Left ventricle myocardium inferior (tissue), 1 donor: ENCODE results near the gene ZDHHC14. TPM values are rescaled to one million over a fixed set of nuclear protein-coding genes. Genes with fewer than 3 reads are reported as not detected.
"Not testable (repeated sequence)": the region's sequence is repeated elsewhere in the genome, so short reads cannot be mapped to it uniquely, and the experiment has no call there.

Experiments
- DNase-seq: peaks from one replicate; pipeline ENCODE4 v3.0.0-alpha.2; 2020
- H3K27ac ChIP-seq: fragments of 200-600 bp; replicated peaks from 2 replicates; pipeline ENCODE4 v1.8.0; 2021
- H3K27me3 ChIP-seq: fragments of 200-600 bp; 2 replicates; pipeline ENCODE4 v1.8.0; 2021; ENCODE audit warnings: low read depth
- H3K36me3 ChIP-seq: fragments of 200-600 bp; 2 replicates; pipeline ENCODE4 v1.8.0; 2021
- H3K4me1 ChIP-seq: fragments of 200-600 bp; 2 replicates; pipeline ENCODE4 v1.8.0; 2021
- H3K4me3 ChIP-seq: fragments of 200-600 bp; 2 replicates; pipeline ENCODE4 v1.8.0; 2021; ENCODE audit warnings: mild to moderate bottlenecking, moderate library complexity
- H3K9me3 ChIP-seq: fragments of 200-600 bp; replicated peaks from 2 replicates; pipeline ENCODE4 v1.8.0; 2021
- intact Hi-C: fragments of 100-400 bp; cut with micrococcal nuclease; formaldehyde crosslinking; loops from one replicate; pipeline ENCODE4 v1.11.0; 2022
- long read RNA-seq: library from polyadenylated mRNA; unstranded; transcript quantifications from one replicate; pipeline ENCODE4 v2.0.0, GENCODE V29; 2021
- total RNA-seq: library from RNA; stranded (reverse); fragmentation: NEBNext Ultra II Directional; extraction: Animal tissue kit (Norgen Biotek cat#: 25700); gene quantifications from one replicate; pipeline ENCODE4 v1.2.1, GENCODE V29; 2021
- TF ChIP-seq, protein P1 (sequence below): fragments of 200-600 bp; IDR thresholded peaks from 2 replicates; pipeline ENCODE4 v1.8.0; 2021; ENCODE audit warnings: antibody characterized with exemption, mild to moderate bottlenecking, borderline replicate concordance
- donor health status: DM: no; HTN: yes; CAD: no; lungs with severe emphysema.

Gene ZDHHC14
- total RNA-seq, result 10.0 TPM
- long read RNA-seq, full-length matches to known transcripts, result 17 of 32 reads
- long read RNA-seq, partial matches to known transcripts, result 9 of 32 reads
- long read RNA-seq, other reads (novel, unspliced or antisense), result 6 of 32 reads

DNA sequence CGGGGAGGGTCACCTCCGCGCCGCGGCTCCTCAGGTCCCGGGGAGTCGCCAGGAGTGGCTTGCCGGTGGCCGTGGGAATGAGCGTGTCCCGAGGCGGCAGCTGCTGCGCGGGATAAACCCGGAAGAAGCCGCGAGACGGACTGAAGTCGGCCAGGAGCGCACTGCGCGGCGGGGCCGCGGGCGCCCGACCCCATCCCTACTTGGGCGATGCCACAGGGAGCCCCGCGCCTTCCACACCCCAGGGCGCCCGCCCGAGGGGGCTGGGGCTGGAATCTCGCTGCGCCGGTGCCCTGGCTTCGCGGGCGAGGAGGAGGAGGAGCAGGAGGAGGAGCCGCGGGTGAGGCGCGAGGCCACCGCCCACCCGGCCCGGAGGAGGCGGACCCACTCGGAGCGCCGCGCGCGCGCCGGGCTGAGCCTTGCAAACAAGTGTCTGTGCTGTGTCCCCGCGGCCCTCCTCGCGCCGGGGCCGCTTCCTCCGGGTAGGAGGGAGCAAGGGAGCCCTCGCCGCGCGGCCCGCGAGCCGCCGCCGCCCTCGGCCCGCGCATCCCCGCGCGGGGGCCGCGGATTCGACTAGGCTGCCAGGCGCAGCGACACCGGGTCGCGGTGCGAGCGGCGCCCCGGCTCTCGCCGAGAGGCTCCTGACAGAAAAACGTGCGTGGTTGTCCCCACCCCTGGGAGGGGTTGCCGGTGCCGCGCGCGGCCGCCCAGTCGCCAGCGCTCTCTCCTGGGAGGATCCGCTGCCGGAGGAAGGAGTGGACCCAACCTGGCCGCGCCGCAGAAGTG is at the start of gene ZDHHC14:
ZDHHC14 (plus strand) TSS at position 412 of the 783 bp plus-strand sequence.
- TF ChIP-seq, protein P1, sequence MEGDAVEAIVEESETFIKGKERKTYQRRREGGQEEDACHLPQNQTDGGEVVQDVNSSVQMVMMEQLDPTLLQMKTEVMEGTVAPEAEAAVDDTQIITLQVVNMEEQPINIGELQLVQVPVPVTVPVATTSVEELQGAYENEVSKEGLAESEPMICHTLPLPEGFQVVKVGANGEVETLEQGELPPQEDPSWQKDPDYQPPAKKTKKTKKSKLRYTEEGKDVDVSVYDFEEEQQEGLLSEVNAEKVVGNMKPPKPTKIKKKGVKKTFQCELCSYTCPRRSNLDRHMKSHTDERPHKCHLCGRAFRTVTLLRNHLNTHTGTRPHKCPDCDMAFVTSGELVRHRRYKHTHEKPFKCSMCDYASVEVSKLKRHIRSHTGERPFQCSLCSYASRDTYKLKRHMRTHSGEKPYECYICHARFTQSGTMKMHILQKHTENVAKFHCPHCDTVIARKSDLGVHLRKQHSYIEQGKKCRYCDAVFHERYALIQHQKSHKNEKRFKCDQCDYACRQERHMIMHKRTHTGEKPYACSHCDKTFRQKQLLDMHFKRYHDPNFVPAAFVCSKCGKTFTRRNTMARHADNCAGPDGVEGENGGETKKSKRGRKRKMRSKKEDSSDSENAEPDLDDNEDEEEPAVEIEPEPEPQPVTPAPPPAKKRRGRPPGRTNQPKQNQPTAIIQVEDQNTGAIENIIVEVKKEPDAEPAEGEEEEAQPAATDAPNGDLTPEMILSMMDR, result no peak
- peak within 1 kb of the TSS; percentile 99 for H3K4me3 ChIP-seq
- H3K27me3 ChIP-seq, result no peaks in the 10 kb centered on the region
- intact Hi-C loops, result loop anchor here (10.0 kb wide), 1 partner anchor 194 kb away; no protein-coding TSS in a partner anchor
- H3K27ac ChIP-seq, result peak within 1 kb of the TSS; percentile 95
- DNase-seq, result peak; percentile 93
- peaks cover 36% of the 10 kb centered on the region for H3K4me1 ChIP-seq
- no peaks in the 10 kb centered on the region for H3K36me3 ChIP-seq
- H3K9me3 ChIP-seq, result no peaks in the 10 kb centered on the region

DNA sequence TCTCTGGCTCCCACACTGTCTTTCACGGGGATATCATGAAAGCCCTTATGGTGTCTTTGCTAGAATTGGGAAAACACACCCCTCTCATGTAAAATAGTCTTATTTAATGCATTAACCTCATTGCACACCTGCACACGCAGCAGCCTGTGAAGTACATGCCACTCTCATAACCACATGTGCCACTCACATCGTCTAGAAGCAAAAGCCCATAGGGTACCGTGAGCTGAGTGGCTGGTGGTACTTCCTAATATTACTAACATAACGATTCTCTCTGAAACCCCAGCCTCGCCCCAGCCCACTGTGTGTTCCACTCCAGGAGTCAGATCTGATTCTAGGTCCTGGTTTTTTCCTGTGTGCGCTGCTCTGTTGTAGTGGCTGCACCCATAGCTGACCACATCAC is 48.2 kb upstream of the ZDHHC14 start:
- no peak for DNase-seq

DNA sequence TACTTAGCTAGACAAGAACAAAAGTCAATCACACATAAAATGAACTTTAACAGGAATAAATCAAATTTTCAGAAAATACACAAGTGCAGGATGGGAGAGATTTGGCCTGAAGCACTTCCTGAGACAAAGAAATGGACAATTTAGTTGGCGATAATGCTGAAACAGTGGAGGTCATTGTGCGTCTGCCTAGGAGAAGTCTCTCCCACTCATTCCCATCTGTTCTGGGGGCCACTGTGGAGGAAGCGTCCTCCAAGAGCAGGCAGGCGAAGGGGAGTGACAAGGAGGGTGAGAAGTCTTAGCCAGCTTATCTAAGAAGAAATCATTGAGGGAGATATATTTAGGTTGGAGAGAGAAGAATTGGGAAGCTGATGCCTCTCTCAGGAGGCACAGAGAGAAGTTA is 47.5 kb upstream of the ZDHHC14 start:
- Histone ChIP-seq H3K27me3 (no peaks in the 10 kb centered on the region), H3K4me1 (peaks cover 29% of the 10 kb centered on the region), H3K36me3 (no peaks in the 10 kb centered on the region), H3K4me3 (no peak overlapping the region), H3K9me3 (no peaks in the 10 kb centered on the region), H3K27ac (no peak overlapping the region)
- no peak for DNase-seq
- TF ChIP-seq, protein P1, result no peak
- intact Hi-C loops, result no loop called here

More for the DNA sequence above, 48.2 kb upstream of the ZDHHC14 start:
- no peaks in the 10 kb centered on the region for H3K9me3 ChIP-seq
- intact Hi-C loops, result no loop called here
- H3K4me1 ChIP-seq, result peaks cover 36% of the 10 kb centered on the region
- no peak overlapping the region for H3K27ac ChIP-seq
- no peak overlapping the region for H3K4me3 ChIP-seq
- no peaks in the 10 kb centered on the region for H3K27me3 ChIP-seq
- TF ChIP-seq, protein P1, result no peak
- no peaks in the 10 kb centered on the region for H3K36me3 ChIP-seq

DNA sequence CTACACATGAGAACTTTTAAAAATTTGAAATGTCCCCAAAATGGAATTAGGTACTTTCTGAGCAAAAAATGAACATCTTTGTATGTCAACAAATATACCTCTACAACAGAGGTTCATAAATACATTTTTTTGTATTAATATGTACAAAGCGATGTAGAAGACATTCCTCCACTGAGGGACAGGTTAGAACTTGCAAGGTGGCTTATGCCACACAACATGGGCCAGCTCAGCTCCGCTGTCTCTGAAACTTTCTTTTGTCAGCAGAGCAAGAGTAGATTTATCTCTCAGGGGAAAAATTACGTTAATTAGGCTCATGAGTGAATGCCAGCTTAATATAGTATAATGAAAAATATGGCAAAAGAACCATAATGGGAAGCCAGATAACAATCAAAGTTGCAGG is 47.0 kb upstream of the ZDHHC14 start:
- Histone ChIP-seq H3K4me3 (no peak overlapping the region), H3K4me1 (peaks cover 24% of the 10 kb centered on the region), H3K36me3 (no peaks in the 10 kb centered on the region), H3K27ac (no peak overlapping the region), H3K9me3 (no peaks in the 10 kb centered on the region), H3K27me3 (no peaks in the 10 kb centered on the region)
- no peak for DNase-seq
- intact Hi-C loops, result no loop called here
- TF ChIP-seq, protein P1, result no peak

DNA sequence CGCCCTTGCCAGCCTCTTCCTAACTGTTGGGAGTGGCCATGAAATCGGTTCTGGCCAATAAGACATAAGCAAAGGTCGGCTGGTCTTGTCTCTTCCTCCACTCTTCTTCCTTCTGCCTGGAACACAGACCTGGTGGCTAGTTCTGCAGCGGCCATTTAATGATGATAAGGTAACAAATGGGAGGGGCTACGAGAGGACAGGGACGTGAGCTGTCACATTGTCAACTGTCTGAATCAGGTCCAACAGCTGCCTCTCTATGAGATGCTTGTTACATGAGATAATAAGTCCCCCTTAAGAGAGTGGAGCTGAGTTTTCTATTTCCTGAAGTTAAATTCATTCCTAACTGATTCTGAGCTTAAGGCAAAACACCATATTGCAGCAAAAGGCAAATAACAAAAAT is 45.2 kb upstream of the ZDHHC14 start:
- intact Hi-C loops, result no loop called here
- DNase-seq, result no peak
- Histone ChIP-seq H3K27me3 (no peaks in the 10 kb centered on the region), H3K27ac (peak overlapping the region; percentile 50), H3K9me3 (no peaks in the 10 kb centered on the region), H3K4me1 (peaks cover 6% of the 10 kb centered on the region), H3K36me3 (no peaks in the 10 kb centered on the region), H3K4me3 (no peak overlapping the region)
- TF ChIP-seq, protein P1, result no peak

DNA sequence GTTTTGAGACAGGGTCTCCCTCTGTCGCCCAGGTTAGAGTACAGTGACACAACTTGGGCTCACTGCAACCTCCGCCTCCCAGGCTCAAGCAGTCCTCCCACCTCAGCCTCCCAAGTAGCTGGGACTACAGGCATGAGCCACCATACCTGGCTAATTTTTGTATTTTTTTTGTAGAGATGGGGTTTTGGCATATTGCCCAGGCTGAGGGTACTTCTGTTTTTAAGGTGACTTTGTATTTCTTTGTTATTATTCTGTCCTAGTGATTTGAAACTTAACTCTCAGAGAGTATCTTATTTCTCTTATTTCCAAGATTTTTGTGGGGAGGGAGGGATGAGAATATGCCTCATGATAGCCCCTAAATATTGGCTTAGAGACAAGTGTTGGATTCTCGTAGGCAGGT is 43.7 kb upstream of the ZDHHC14 start:
- H3K36me3 ChIP-seq, H3K27me3 ChIP-seq, H3K4me3 ChIP-seq, intact Hi-C loops, H3K9me3 ChIP-seq, H3K4me1 ChIP-seq, DNase-seq, H3K27ac ChIP-seq: not testable (repeated sequence)
